Fibroblast of lung (primary cell): Measurements from ENCODE around the gene NKX2-3. TPM values are rescaled to one million over a fixed set of nuclear protein-coding genes. Genes with fewer than 3 reads are reported as not detected.

Source experiments
- DNase-seq, 2 donors: peaks; one replicate each; pipeline versions ENCODE4 v3.0.0 to v3.0.0-alpha.2; 2010; ENCODE audit warnings: low read depth in 2 of 2
- H2AFZ ChIP-seq: 2 replicates; pipeline ENCODE4 v1.5.1; 2012; ENCODE audit warnings: low read length, control low read depth, inconsistent platforms
- H3K27ac ChIP-seq: 2 replicates; pipeline ENCODE4 v1.5.1; 2011; ENCODE audit warnings: low read length, control low read depth; ENCODE audit not compliant: insufficient read depth
- H3K27me3 ChIP-seq: 2 replicates; pipeline ENCODE4 v1.5.1; 2011; ENCODE audit warnings: mild to moderate bottlenecking, low read length; ENCODE audit not compliant: control insufficient read depth, insufficient read depth
- H3K36me3 ChIP-seq: 2 replicates; pipeline ENCODE4 v1.5.1; 2011; ENCODE audit warnings: low read length; ENCODE audit not compliant: control insufficient read depth, insufficient read depth
- H3K4me1 ChIP-seq: 2 replicates; pipeline ENCODE4 v1.5.1; 2011; ENCODE audit warnings: low read length; ENCODE audit not compliant: control insufficient read depth, insufficient read depth; ENCODE audit errors: extremely low read depth
- H3K4me2 ChIP-seq: 2 replicates; pipeline ENCODE4 v1.5.1; 2011; ENCODE audit warnings: low read length, control low read depth; ENCODE audit not compliant: insufficient read depth; ENCODE audit errors: extremely low read depth
- H3K4me3 ChIP-seq, 4 experiments: fragments of 200-600 bp in 1 of 4; sonication (generic) in 1 of 4; replicated peaks in 1 of 4; 2 replicates each; pipeline ENCODE4 v1.5.1; 2011 to 2016; ENCODE audit warnings: low read length in 4 of 4, low read depth in 3 of 4, mild to moderate bottlenecking in 3 of 4, control low read depth in 2 of 4, inconsistent platforms in 1 of 4, mixed read lengths in 1 of 4; ENCODE audit not compliant: insufficient read depth in 1 of 4; ENCODE audit errors: control extremely low read depth in 1 of 4
- H3K79me2 ChIP-seq: 2 replicates; pipeline ENCODE4 v1.5.1; 2012; ENCODE audit warnings: mild to moderate bottlenecking, low read length, inconsistent platforms; ENCODE audit not compliant: control insufficient read depth, insufficient read depth
- H3K9ac ChIP-seq: 2 replicates; pipeline ENCODE4 v1.5.1; 2011; ENCODE audit warnings: mild to moderate bottlenecking, low read length, control low read depth; ENCODE audit not compliant: insufficient read depth
- H3K9me3 ChIP-seq: 2 replicates; pipeline ENCODE4 v1.5.1; 2012; ENCODE audit warnings: low read depth, low read length; ENCODE audit not compliant: control insufficient read depth, insufficient read depth
- H4K20me1 ChIP-seq: 2 replicates; pipeline ENCODE4 v1.5.1; 2011; ENCODE audit warnings: low read length; ENCODE audit not compliant: control insufficient read depth, insufficient read depth; ENCODE audit errors: extremely low read depth
- CTCF ChIP-seq, 2 donors: IDR thresholded peaks in 1 of 2; conservative IDR thresholded peaks in 1 of 2; 1 replicate in 1 of 2; 2 replicates in 1 of 2; pipeline ENCODE4 v1.5.1; 2011 to 2012; ENCODE audit warnings: low read length in 2 of 2, control low read depth in 1 of 2, inconsistent platforms in 1 of 2, low read depth in 1 of 2, mild to moderate bottlenecking in 1 of 2
- EZH2 ChIP-seq: IDR thresholded peaks from 2 replicates; pipeline ENCODE4 v1.5.1; 2012; ENCODE audit warnings: low read length, control low read depth, mild to moderate bottlenecking; ENCODE audit errors: missing control alignments
- polyA plus RNA-seq, 2 donors: library from polyadenylated mRNA; depleted of rRNA in 1 of 2; stranded (reverse) in 1 of 2; unstranded in 1 of 2; fragments of >200 nt; gene quantifications; 2 replicates each; pipeline ENCODE4 v1.2.1, GENCODE V29; 2011 to 2012; ENCODE audit warnings: missing spikeins in 1 of 2
- total RNA-seq: library from RNA; depleted of rRNA; stranded (reverse); fragments of >200 nt; gene quantifications from 2 replicates; pipeline ENCODE4 v1.2.1, GENCODE V29; 2014

Gene NKX2-3
- total and polyA plus RNA-seq, 2 donors (not counting 1 experiment from before 2014, with no cell fraction given) = not detected

- no peaks in the 10 kb centered on the region for H3K9me3 ChIP-seq
- no peak for DNase-seq
- H3K9ac ChIP-seq = no peak overlapping the region
- no peak overlapping the region for H3K4me2 ChIP-seq
- peaks cover 75% of the 10 kb centered on the region for H3K27me3 ChIP-seq
- H3K79me2 ChIP-seq = no peaks in the 10 kb centered on the region
- no peak overlapping the region for H3K4me3 ChIP-seq
- H3K4me1 ChIP-seq = no peaks in the 10 kb centered on the region
- H3K27ac ChIP-seq = no peak overlapping the region
- H2AFZ ChIP-seq = no peak overlapping the region
- H3K36me3 ChIP-seq = no peaks in the 10 kb centered on the region
- no peaks in the 10 kb centered on the region for H4K20me1 ChIP-seq
- TF ChIP-seq EZH2 (no peak), CTCF (conservative IDR thresholded peaks at IDR 0.05 in 1 of 2, IDR thresholded peaks at IDR 0.05 in 1 of 2; ENCODE audit: low read depth in 1 of 2, low read length in 2 of 2) (no peak)
Measured at GRCh38 chr10:99540306-99540656, 7.5 kb downstream of the NKX2-3 start.

- Histone ChIP-seq H3K4me2 (no peak overlapping the region), H4K20me1 (no peaks in the 10 kb centered on the region), H3K9me3 (no peaks in the 10 kb centered on the region), H3K4me1 (no peaks in the 10 kb centered on the region), H3K9ac (no peak overlapping the region), H3K79me2 (no peaks in the 10 kb centered on the region), H2AFZ (no peak overlapping the region), H3K36me3 (no peaks in the 10 kb centered on the region), H3K27ac (no peak overlapping the region), H3K4me3 (no peak overlapping the region), H3K27me3 (peaks cover 73% of the 10 kb centered on the region)
- no peak for TF ChIP-seq CTCF (conservative IDR thresholded peaks at IDR 0.05 in 1 of 2, IDR thresholded peaks at IDR 0.05 in 1 of 2; ENCODE audit: low read depth in 1 of 2, low read length in 2 of 2)
- peak; percentile 90 for TF ChIP-seq EZH2
- DNase-seq = no peak
Measured at GRCh38 chr10:99540657-99541531, 8.2 kb downstream of the NKX2-3 start.

- Histone ChIP-seq H3K36me3 (no peaks in the 10 kb centered on the region), H3K79me2 (no peaks in the 10 kb centered on the region), H2AFZ (no peak overlapping the region), H3K4me1 (no peaks in the 10 kb centered on the region), H4K20me1 (no peaks in the 10 kb centered on the region), H3K4me2 (no peak overlapping the region), H3K9ac (no peak overlapping the region), H3K4me3 (no peak overlapping the region), H3K9me3 (no peaks in the 10 kb centered on the region), H3K27ac (no peak overlapping the region), H3K27me3 (peaks cover 47% of the 10 kb centered on the region)
- no peak for DNase-seq
- TF ChIP-seq CTCF (conservative IDR thresholded peaks at IDR 0.05 in 1 of 2, IDR thresholded peaks at IDR 0.05 in 1 of 2; ENCODE audit: low read depth in 1 of 2, low read length in 2 of 2) (no peak), EZH2 (no peak)
Measured at GRCh38 chr10:99544322-99544721, 11.6 kb downstream of the NKX2-3 start.
